Hematopoietic multipotent progenitor cell treated with erythropoietin and hydrocortisone succinate and interleukin-3 and kit ligand, for 4 days (in vitro differentiated cells): ENCODE data around the gene BMPR2.
A peak's percentile ranks its signal among the peaks of the same experiment; 100 is the strongest.

ENCODE experiments used
- DNase-seq: peaks from one replicate; pipeline ENCODE4 v3.0.0-alpha.2; 2015

The BMPR2 gene

GRCh38 chr2:202608142-202608852 lies 232.2 kb downstream of the BMPR2 start:
- peak; percentile 77 for DNase-seq

GRCh38 chr2:202609381-202610145 lies 233.4 kb downstream of the BMPR2 start:
- DNase-seq, result peak; percentile 38

- DNase-seq, result peak; percentile 14
These were observed 234.3 kb downstream of the BMPR2 start for GRCh38 chr2:202610380-202610779.

DNA sequence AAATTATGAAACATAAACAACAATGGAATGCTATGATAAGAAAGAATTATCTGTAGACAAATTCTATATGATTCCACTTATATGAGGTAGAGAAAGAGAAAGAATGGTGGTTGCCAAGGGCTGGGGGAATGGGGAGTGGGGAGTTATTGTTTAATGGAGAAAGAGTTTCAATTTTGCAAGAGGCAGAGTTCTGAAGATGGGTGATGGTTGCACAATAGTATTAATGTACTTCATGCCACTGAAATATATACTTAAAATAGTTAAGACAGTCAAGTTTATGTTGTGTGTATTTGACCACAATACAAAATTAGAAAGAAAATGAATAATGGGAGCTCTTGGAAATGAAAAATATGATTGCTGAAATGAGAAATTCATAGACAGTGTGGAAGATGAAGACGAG lies 236.0 kb downstream of the BMPR2 start:
- no peak for DNase-seq

DNA sequence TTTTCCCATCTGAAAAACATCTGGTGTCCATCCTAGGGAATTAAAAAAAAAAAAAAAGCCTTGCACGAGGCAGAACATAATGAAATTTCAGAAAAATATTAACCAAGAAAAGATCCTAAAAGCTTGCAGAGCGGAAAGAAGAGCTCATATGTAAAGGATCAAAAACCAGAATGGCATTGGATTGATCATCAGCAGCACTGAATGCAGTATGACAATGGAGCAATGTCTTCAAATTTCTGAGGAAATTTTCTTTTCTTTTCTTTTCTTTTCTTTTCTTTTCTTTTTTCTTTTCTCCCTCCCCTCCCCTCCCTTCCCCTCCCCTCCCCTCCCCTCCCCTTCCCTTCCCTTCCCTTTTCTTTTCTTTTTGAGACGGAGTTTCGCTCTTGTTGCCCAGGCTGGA lies 237.4 kb downstream of the BMPR2 start:
- DNase-seq, result no peak
